CD14-positive monocyte (primary cell): ENCODE results near the gene GREM2. TPM values are rescaled to one million over a fixed set of nuclear protein-coding genes. Genes with fewer than 3 reads are reported as not detected.

Experiments used
- DNase-seq, 3 donors: peaks; one replicate each; pipeline ENCODE4 v3.0.0-alpha.2; 2011 to 2022
- H2AFZ ChIP-seq: 2 replicates; pipeline ENCODE4 v1.6.0; 2012; ENCODE audit warnings: mild to moderate bottlenecking, low read depth, low read length, inconsistent platforms; ENCODE audit not compliant: insufficient read depth, poor library complexity, severe bottlenecking
- H3K27ac ChIP-seq, 2 donors: 1 replicate in 1 of 2; 2 replicates in 1 of 2; pipeline ENCODE4 v1.5.1; 2012 to 2013; ENCODE audit warnings: low read length in 2 of 2, control low read depth in 1 of 2, inconsistent platforms in 1 of 2, low read depth in 1 of 2, mild to moderate bottlenecking in 1 of 2
- H3K27me3 ChIP-seq, 2 donors: one replicate each; pipeline versions ENCODE4 v1.6.0 to v1.6.1; 2011 to 2013; ENCODE audit warnings: low read length in 2 of 2; ENCODE audit not compliant: control insufficient read depth in 2 of 2, insufficient read depth in 2 of 2
- H3K36me3 ChIP-seq, 2 donors: replicated peaks in 1 of 2; 1 replicate in 1 of 2; 2 replicates in 1 of 2; pipeline versions ENCODE4 v1.5.1 to v1.6.1; 2012 to 2013; ENCODE audit warnings: low read length in 2 of 2, control low read depth in 1 of 2, inconsistent platforms in 1 of 2, mild to moderate bottlenecking in 1 of 2; ENCODE audit not compliant: insufficient read depth in 2 of 2, control insufficient read depth in 1 of 2
- H3K4me1 ChIP-seq, 2 donors: 1 replicate in 1 of 2; 2 replicates in 1 of 2; pipeline versions ENCODE4 v1.5.1 to v1.6.1; 2012 to 2013; ENCODE audit warnings: low read length in 2 of 2, control low read depth in 1 of 2, inconsistent platforms in 1 of 2, mild to moderate bottlenecking in 1 of 2, moderate library complexity in 1 of 2; ENCODE audit not compliant: insufficient read depth in 2 of 2, control insufficient read depth in 1 of 2
- H3K4me2 ChIP-seq: replicated peaks from 2 replicates; pipeline ENCODE3; 2012; ENCODE audit warnings: low read length, moderate library complexity, mild to moderate bottlenecking; ENCODE audit not compliant: poor library complexity, severe bottlenecking; ENCODE audit errors: extremely low read depth
- H3K4me3 ChIP-seq, 3 experiments: fragments of 200-600 bp in 1 of 3; sonication (generic) in 1 of 3; replicated peaks in 1 of 3; 1 replicate in 2 of 3; 2 replicates in 1 of 3; pipeline ENCODE4 v1.5.1; 2011 to 2013; ENCODE audit warnings: low read length in 3 of 3, mild to moderate bottlenecking in 3 of 3, control low read depth in 2 of 3, low read depth in 2 of 3, inconsistent platforms in 1 of 3, moderate library complexity in 1 of 3
- H3K79me2 ChIP-seq: 2 replicates; pipeline ENCODE4 v1.6.0; 2012; ENCODE audit warnings: mild to moderate bottlenecking, control low read depth, inconsistent platforms, low read length, moderate library complexity; ENCODE audit not compliant: insufficient read depth
- H3K9ac ChIP-seq: 2 replicates; pipeline ENCODE4 v1.6.0; 2017; ENCODE audit warnings: low read length, mild to moderate bottlenecking; ENCODE audit not compliant: insufficient read depth, poor library complexity, severe bottlenecking
- H3K9me3 ChIP-seq, 2 donors: replicated peaks in 1 of 2; 1 replicate in 1 of 2; 2 replicates in 1 of 2; pipeline versions ENCODE4 v1.5.1 to v1.6.1; 2012 to 2013; ENCODE audit warnings: low read length in 2 of 2, control low read depth in 1 of 2; ENCODE audit not compliant: control insufficient read depth in 1 of 2, insufficient read depth in 1 of 2
- H4K20me1 ChIP-seq: 2 replicates; pipeline ENCODE4 v1.6.0; 2012; ENCODE audit warnings: mild to moderate bottlenecking, low read length, control low read depth, moderate library complexity; ENCODE audit not compliant: insufficient read depth
- H3K27ac Mint-ChIP-seq, 7 donors: one replicate each; pipeline ENCODE4 v1.8.0; 2020; ENCODE audit warnings: mild to moderate bottlenecking in 7 of 7, mixed read lengths in 7 of 7, moderate library complexity in 6 of 7, inconsistent platforms in 2 of 7
- H3K27me3 Mint-ChIP-seq, 3 donors: one replicate each; pipeline ENCODE4 v1.8.0; 2021 to 2022; ENCODE audit warnings: low read depth in 3 of 3, mild to moderate bottlenecking in 3 of 3, mixed read lengths in 3 of 3, moderate library complexity in 3 of 3, inconsistent platforms in 1 of 3
- H3K36me3 Mint-ChIP-seq, 2 donors: one replicate each; pipeline ENCODE4 v1.8.0; 2020; ENCODE audit warnings: mixed read lengths in 2 of 2, inconsistent platforms in 1 of 2, mild to moderate bottlenecking in 1 of 2
- H3K4me1 Mint-ChIP-seq: one replicate; pipeline ENCODE4 v1.8.0; 2020; ENCODE audit warnings: mild to moderate bottlenecking, mixed read lengths
- H3K4me3 Mint-ChIP-seq, 2 donors: one replicate each; pipeline ENCODE4 v1.8.0; 2020; ENCODE audit warnings: mild to moderate bottlenecking in 2 of 2, mixed read lengths in 2 of 2, moderate library complexity in 1 of 2
- H3K9me3 Mint-ChIP-seq, 7 donors: one replicate each; pipeline ENCODE4 v1.8.0; 2020 to 2022; ENCODE audit warnings: mixed read lengths in 7 of 7, mild to moderate bottlenecking in 6 of 7, moderate library complexity in 6 of 7, inconsistent platforms in 2 of 7
- CTCF ChIP-seq: fragments of 200-600 bp; IDR thresholded peaks from one replicate; pipeline ENCODE4 v1.8.0; 2022; ENCODE audit warnings: antibody characterized with exemption, mild to moderate bottlenecking
- WGBS: methylation state at CpG from one replicate; pipeline ENCODE4 v1.1.5; 2013; ENCODE audit warnings: missing lambda C conversion rate; ENCODE audit not compliant: insufficient coverage; 5-methylcytosine and 5-hydroxymethylcytosine counted together
- intact Hi-C, 2 donors: fragments of 100-400 bp; cut with micrococcal nuclease; formaldehyde crosslinking; loops; one replicate each; pipeline versions ENCODE4 v1.15.0 to v1.15.1; 2023
- polyA plus RNA-seq, 3 donors: library from polyadenylated mRNA; depleted of rRNA in 1 of 3; unstranded in 2 of 3; stranded (reverse) in 1 of 3; fragments of 300-500 nt in 2 of 3; fragments of >200 nt in 1 of 3; fragmentation: Illumina TruSeq in 2 of 3; gene quantifications; 1 replicate in 2 of 3; 2 replicates in 1 of 3; pipeline ENCODE4 v1.2.3, GENCODE V29; 2012 to 2021

The GREM2 gene
- polyA plus RNA-seq, 3 donors: not detected

- no peak for TF ChIP-seq CTCF
- Histone ChIP-seq H3K27ac (no peak overlapping the region), H3K36me3 (no peaks in the 10 kb centered on the region), H3K4me3 (no peak overlapping the region), H3K9ac (no peak overlapping the region), H3K27me3 (no peaks in the 10 kb centered on the region), H3K9me3 (peaks cover 0 to 6% of the 10 kb centered on the region in 2 donors), H4K20me1 (no peaks in the 10 kb centered on the region), H2AFZ (no peak overlapping the region), H3K79me2 (no peaks in the 10 kb centered on the region), H3K4me2 (no peak overlapping the region), H3K4me1 (no peaks in the 10 kb centered on the region)
- H3K4me1 Mint-ChIP-seq: no peaks in the 10 kb centered on the region
- H3K9me3 Mint-ChIP-seq: peaks cover 0 to 6% (median 2%) of the 10 kb centered on the region in 7 donors
- WGBS: no CpG with 5 or more reads among the region's 5 CpGs
- H3K27me3 Mint-ChIP-seq: peaks cover 0 to 2% (median 0%) of the 10 kb centered on the region in 3 donors
- intact Hi-C loops: no loop called here
- no peak overlapping the region for H3K27ac Mint-ChIP-seq
- H3K36me3 Mint-ChIP-seq: no peaks in the 10 kb centered on the region
- no peak overlapping the region for H3K4me3 Mint-ChIP-seq
- DNase-seq: no peak
Observed at GRCh38 chr1:240474133-240474614, 137.8 kb downstream of the GREM2 start.

GRCh38 chr1:240468656-240469055, 143.3 kb downstream of the GREM2 start:
- H3K36me3 ChIP-seq: no peaks in the 10 kb centered on the region
- H3K9ac ChIP-seq: no peak overlapping the region
- H3K9me3 ChIP-seq: no peaks in the 10 kb centered on the region
- Mint-ChIP-seq H3K9me3 (no peaks in the 10 kb centered on the region), H3K4me1 (no peaks in the 10 kb centered on the region), H3K27ac (no peak overlapping the region), H3K4me3 (no peak overlapping the region), H3K36me3 (no peaks in the 10 kb centered on the region), H3K27me3 (no peaks in the 10 kb centered on the region)
- H3K4me3 ChIP-seq: no peak overlapping the region
- H3K27me3 ChIP-seq: no peaks in the 10 kb centered on the region
- H4K20me1 ChIP-seq: no peaks in the 10 kb centered on the region
- no peak overlapping the region for H3K4me2 ChIP-seq
- intact Hi-C loops: no loop called here
- no peak overlapping the region for H2AFZ ChIP-seq
- DNase-seq: no peak
- no peaks in the 10 kb centered on the region for H3K79me2 ChIP-seq
- TF ChIP-seq CTCF: no peak
- no peak overlapping the region for H3K27ac ChIP-seq
- 85% methylated on average over 6 of the region's 7 CpGs for WGBS
- H3K4me1 ChIP-seq: no peaks in the 10 kb centered on the region
